K562 (cell line): Measurements from ENCODE around the gene MTHFSD. TPM values are rescaled to one million over a fixed set of nuclear protein-coding genes. Genes with fewer than 3 reads are reported as not detected.

Source experiments
- ATAC-seq: fragments of 200-7000 bp; cut with Tn5 transposase; 3 replicates; pipeline ENCODE4 v1.9.1; 2020; ENCODE audit warnings: moderate library complexity
- BruUV-seq: library from RNA; stranded (reverse); fragments of 400-500 nt; replicated peaks from 2 replicates; lab custom pipeline; 2021; lab: Mats Ljungman, UMichigan
- CTCF ChIA-PET: fragments of 300-600 bp; formaldehyde crosslinking; extraction: SDS; loops from one replicate; lab custom pipeline; 2021; ENCODE audit warnings: low intra/inter-chr PET ratio; lab: Yijun Ruan, JAX
- POLR2A ChIA-PET: fragments of 300-600, 350-650 bp; sonication (Branson Sonifier 250); formaldehyde crosslinking; extraction: SDS; loops from one replicate; lab custom pipeline; 2021; ENCODE audit warnings: antibody characterized with exemption, inconsistent platforms; lab: Yijun Ruan, JAX
- DNase-seq, 4 experiments: peaks; one replicate each; pipeline versions ENCODE4 v3.0.0 to v3.0.0-alpha.2; 2011 to 2018; ENCODE audit warnings: low spot score in 3 of 4, mixed read lengths in 3 of 4; ENCODE audit errors: extremely low read depth in 1 of 4
- FAIRE-seq: peaks from 2 replicates; lab custom pipeline; 2011; peaks lifted over from hg19 to GRCh38; lab: Jason Lieb, UNC
- H2AFZ ChIP-seq: 2 replicates; pipeline ENCODE4 v1.6.0; 2011; ENCODE audit warnings: low read depth, low read length, control low read depth, inconsistent platforms
- H3K27ac ChIP-seq: fragments of 200-600 bp; 3 replicates; pipeline ENCODE4 v1.8.0; 2011; ENCODE audit warnings: low read depth, mild to moderate bottlenecking, control low read depth, inconsistent platforms, low read length, moderate library complexity, mixed read lengths; ENCODE audit errors: extremely low read depth
- H3K27me3 ChIP-seq, 2 experiments: fragments of 300-600 bp in 1 of 2; 2 replicates in 1 of 2; 3 replicates in 1 of 2; pipeline versions ENCODE4 v1.6.0 to v1.8.0; 2011; ENCODE audit warnings: inconsistent platforms in 2 of 2, low read length in 2 of 2, mild to moderate bottlenecking in 1 of 2, mixed read lengths in 1 of 2, moderate library complexity in 1 of 2; ENCODE audit not compliant: control insufficient read depth in 2 of 2, insufficient read depth in 2 of 2
- H3K36me3 ChIP-seq: fragments of 300-600 bp; 3 replicates; pipeline ENCODE4 v1.8.0; 2011; ENCODE audit warnings: mild to moderate bottlenecking, low read length, inconsistent platforms; ENCODE audit not compliant: control insufficient read depth, insufficient read depth
- H3K4me1 ChIP-seq, 2 experiments: fragments of 200-600 bp in 1 of 2; replicated peaks in 1 of 2; 2 replicates in 1 of 2; 3 replicates in 1 of 2; pipeline versions ENCODE4 v1.5.1 to v1.8.0; 2011; ENCODE audit warnings: inconsistent platforms in 2 of 2, low read length in 2 of 2, mild to moderate bottlenecking in 1 of 2, mixed read lengths in 1 of 2, moderate library complexity in 1 of 2; ENCODE audit not compliant: control insufficient read depth in 2 of 2, insufficient read depth in 2 of 2
- H3K4me2 ChIP-seq: 2 replicates; pipeline ENCODE4 v1.6.1; 2011; ENCODE audit warnings: low read length, control low read depth, inconsistent platforms, mixed read lengths; ENCODE audit not compliant: insufficient read depth
- H3K4me3 ChIP-seq: fragments of 200-600 bp; sonication (generic), shearing (Covaris generic); 2 replicates; pipeline ENCODE4 v1.5.1; 2016; ENCODE audit warnings: control low read depth, inconsistent platforms
- H3K79me2 ChIP-seq: fragments of 200-600 bp; 3 replicates; pipeline ENCODE4 v1.8.0; 2011; ENCODE audit warnings: low read length, inconsistent platforms; ENCODE audit not compliant: control insufficient read depth, insufficient read depth
- H3K9ac ChIP-seq, 2 experiments: 2 replicates each; pipeline versions ENCODE4 v1.6.0 to v1.6.1; 2011; ENCODE audit warnings: low read depth in 2 of 2, low read length in 2 of 2, control low read depth in 1 of 2, inconsistent platforms in 1 of 2, mild to moderate bottlenecking in 1 of 2, mixed read lengths in 1 of 2; ENCODE audit not compliant: insufficient read depth in 1 of 2
- H3K9me1 ChIP-seq: one replicate; pipeline ENCODE4 v1.6.0; 2011; ENCODE audit warnings: inconsistent platforms, mild to moderate bottlenecking, low read length, moderate library complexity; ENCODE audit not compliant: control insufficient read depth, insufficient read depth
- H3K9me3 ChIP-seq: replicated peaks from 2 replicates; pipeline ENCODE4 v1.5.1; 2011; ENCODE audit warnings: low read depth, low read length, inconsistent platforms; ENCODE audit not compliant: control insufficient read depth, insufficient read depth
- H4K20me1 ChIP-seq: replicated peaks from 2 replicates; pipeline ENCODE4 v1.6.1; 2011; ENCODE audit warnings: low read length, inconsistent platforms, mixed read lengths; ENCODE audit not compliant: control insufficient read depth, insufficient read depth
- CBX2 ChIP-seq: fragments of 200-600 bp; sonication (generic); IDR thresholded peaks from one replicate; pipeline ENCODE4 v1.6.1; 2012; ENCODE audit warnings: mild to moderate bottlenecking, low read length, inconsistent platforms; ENCODE audit not compliant: insufficient read depth, poor library complexity, severe bottlenecking
- CHD1 ChIP-seq: fragments of 200-600 bp; sonication (generic); IDR thresholded peaks from one replicate; pipeline ENCODE4 v1.6.1; 2012; ENCODE audit warnings: mild to moderate bottlenecking, moderate library complexity, low read length, inconsistent platforms
- CTBP1 ChIP-seq: fragments of 450-650 bp; IDR thresholded peaks from 2 replicates; pipeline ENCODE4 v1.6.1; 2016; ENCODE audit warnings: borderline replicate concordance
- DACH1 ChIP-seq: fragments of 450-650 bp; IDR thresholded peaks from 2 replicates; pipeline ENCODE4 v1.6.1; 2018; ENCODE audit not compliant: partially characterized antibody
- HCFC1 ChIP-seq: IDR thresholded peaks from 2 replicates; pipeline ENCODE4 v1.6.1; 2012; ENCODE audit warnings: low read depth, low read length, improper control_type of control experiment
- NFXL1 ChIP-seq: fragments of 450-650 bp; formaldehyde crosslinking; IDR thresholded peaks from 2 replicates; pipeline ENCODE4 v1.4.0; 2021; ENCODE audit warnings: mild to moderate bottlenecking
- SMAD4 ChIP-seq: fragments of 250-450 bp; sonication (Bioruptor Pico); conservative IDR thresholded peaks from 2 replicates; pipeline ENCODE4 v1.8.0; 2021; ENCODE audit warnings: inconsistent platforms, mild to moderate bottlenecking, moderate library complexity
- ZKSCAN8 ChIP-seq: fragments of 200-800 bp; sonication (Bioruptor generic); IDR thresholded peaks from 2 replicates; pipeline ENCODE4 v1.6.1; 2016; ENCODE audit warnings: missing genetic modification characterization, missing compliant biosample characterization
- ZNF384 ChIP-seq: IDR thresholded peaks from 2 replicates; pipeline ENCODE4 v1.6.1; 2012; ENCODE audit warnings: low read depth, low read length, improper control_type of control experiment
- ZNF717 ChIP-seq: fragments of 250-450 bp; sonication (Bioruptor Pico); IDR thresholded peaks from 2 replicates; pipeline ENCODE4 v1.5.0; 2021
- WGBS: fragments of 100-300 bp; shearing (Covaris generic); methylation state at CpG from one replicate; pipeline ENCODE4 v1.1.6; 2016; ENCODE audit warnings: low coverage, mixed read lengths; ENCODE audit not compliant: insufficient coverage; ENCODE audit errors: missing lambda C conversion rate; 5-methylcytosine and 5-hydroxymethylcytosine counted together
- in situ Hi-C: fragments of 300-500 bp; cut with MboI; formaldehyde crosslinking; loops from 4 replicates; pipeline ENCODE4 v1.15.0; 2018; ENCODE audit warnings: inconsistent platforms, mixed read lengths
- intact Hi-C: fragments of 100-400 bp; cut with micrococcal nuclease; formaldehyde crosslinking; loops from 2 replicates; pipeline ENCODE4 v1.14.2; 2022
- polyA plus RNA-seq, 8 experiments: library from polyadenylated mRNA; depleted of rRNA in 4 of 8; stranded (reverse) in 5 of 8; unstranded in 3 of 8; fragments of >200 nt; fragmentation: Nextera tagmentation in 2 of 8; fragmentation: Illumina TruSeq in 1 of 8; extraction: Ambion mirVana in 2 of 8; extraction: Trizol in 1 of 8; gene quantifications; 2 replicates each; pipeline versions ENCODE4 v1.2.1 to v1.2.3, GENCODE V29; 2011 to 2014; ENCODE audit warnings: inconsistent platforms in 1 of 8, missing spikeins in 1 of 8
- total RNA-seq, 7 experiments: library from RNA; depleted of rRNA in 6 of 7; stranded (reverse); fragments of >200 nt in 6 of 7; fragmentation: Illumina TruSeq in 2 of 7; extraction: Trizol in 2 of 7; gene quantifications; 2 replicates each; pipeline versions ENCODE4 v1.2.1 to v1.2.3, GENCODE V29; 2011 to 2021; ENCODE audit warnings: low replicate concordance in 1 of 7
- TF ChIP-seq, protein P1 (sequence below): sonication (generic); formaldehyde crosslinking; IDR thresholded peaks from 2 replicates; pipeline ENCODE4 v1.8.0; 2022; ENCODE audit warnings: mild to moderate bottlenecking, missing genetic modification reagents

MTHFSD gene
- total and polyA plus RNA-seq, 9 of the 15 experiments (the other 6 are each of a cell fraction or from before 2014, with no cell fraction given), result 3.2 to 20.2 (median 12.0) TPM

DNA sequence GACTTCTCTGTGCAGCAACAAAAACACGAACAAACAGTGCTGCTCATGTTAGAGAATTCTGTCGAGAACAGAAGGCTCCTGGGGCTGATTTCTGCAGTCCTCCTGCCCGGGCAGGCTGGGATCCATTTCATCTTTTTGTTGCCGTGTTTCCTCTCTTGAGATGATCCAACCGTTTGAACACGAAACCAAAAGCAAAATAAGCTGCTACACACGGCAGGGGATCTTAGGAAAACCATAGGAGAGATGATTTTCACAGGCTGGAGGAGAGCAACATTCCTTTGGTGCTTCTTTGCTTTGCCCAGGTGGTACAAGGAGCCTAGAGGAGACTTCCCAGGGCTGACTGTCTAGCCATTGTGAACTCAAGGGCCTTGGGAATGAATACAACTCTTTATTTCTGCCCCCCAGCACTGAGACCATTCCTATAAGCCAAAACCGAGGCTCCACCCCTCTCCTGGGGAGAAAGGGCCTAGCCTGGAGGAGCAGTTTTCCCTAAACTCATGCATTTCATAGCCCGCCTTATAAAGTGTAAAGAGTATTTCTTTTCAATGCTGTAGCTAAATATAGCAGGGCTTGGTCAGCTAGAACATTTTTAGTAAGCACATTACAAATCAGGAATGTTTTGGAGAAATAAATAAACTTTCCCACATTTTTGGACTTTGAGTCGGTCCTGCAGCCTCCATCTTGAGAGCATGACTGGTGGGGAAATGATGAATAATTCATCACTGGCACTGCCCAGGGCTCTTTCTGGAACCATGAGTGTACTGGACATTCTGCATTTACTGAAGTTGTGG lies 31.0 kb upstream of the MTHFSD start:
- BruUV-seq, result no TSS peak
- Histone ChIP-seq H3K4me3 (no peak overlapping the region), H3K9me3 (no peaks in the 10 kb centered on the region), H3K9me1 (peaks cover 3% of the 10 kb centered on the region), H3K36me3 (no peaks in the 10 kb centered on the region), H2AFZ (no peak overlapping the region), H3K79me2 (no peaks in the 10 kb centered on the region), H3K4me1 (no peaks in the 10 kb centered on the region), H3K4me2 (no peak overlapping the region), H3K9ac (no peak overlapping the region), H3K27ac (no peak overlapping the region), H4K20me1 (0 out of 2 replicates have a peak, but pooled peaks cover 4% of the 10 kb centered on the region), H3K27me3 (peaks cover 9 to 13% of the 10 kb centered on the region in 2 experiments; a peak in 3 of 5 replicates)
- FAIRE-seq (no peak), ATAC-seq (no peak), DNase-seq (no peak)
- 0% methylated on average over 10 of the region's 10 CpGs for WGBS
- CTCF ChIA-PET, result no interaction called here
- in situ Hi-C loops, result no loop called here
- POLR2A ChIA-PET, result no interaction called here
- intact Hi-C loops, result no loop called here
- TF ChIP-seq DACH1, result no peak
- no peak for TF ChIP-seq CBX2
- TF ChIP-seq ZKSCAN8 (CRISPR knock-in tag), result no peak
- TF ChIP-seq SMAD4 (CRISPR knock-in tag), result no peak
- no peak for TF ChIP-seq ZNF717
- TF ChIP-seq, protein P1, sequence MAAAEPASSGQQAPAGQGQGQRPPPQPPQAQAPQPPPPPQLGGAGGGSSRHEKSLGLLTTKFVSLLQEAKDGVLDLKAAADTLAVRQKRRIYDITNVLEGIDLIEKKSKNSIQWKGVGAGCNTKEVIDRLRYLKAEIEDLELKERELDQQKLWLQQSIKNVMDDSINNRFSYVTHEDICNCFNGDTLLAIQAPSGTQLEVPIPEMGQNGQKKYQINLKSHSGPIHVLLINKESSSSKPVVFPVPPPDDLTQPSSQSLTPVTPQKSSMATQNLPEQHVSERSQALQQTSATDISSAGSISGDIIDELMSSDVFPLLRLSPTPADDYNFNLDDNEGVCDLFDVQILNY (CRISPR knock-in tag), result no peak
- no peak for TF ChIP-seq CTBP1
- no peak for TF ChIP-seq CHD1
- no peak for TF ChIP-seq ZNF384
- no peak for TF ChIP-seq HCFC1
- no peak for TF ChIP-seq NFXL1 (CRISPR knock-in tag)
